HG03196 (cell line): Measurements from ENCODE around the gene IQGAP2.

Experiments used
- ATAC-seq: cut with Tn5 transposase; IDR thresholded peaks from one replicate; pipeline ENCODE4 v1.9.1; 2021; ENCODE audit not compliant: unreplicated experiment

Gene IQGAP2

GRCh38 chr5:76476474-76477038, 73.5 kb downstream of the IQGAP2 start:
- ATAC-seq, result no peak

DNA sequence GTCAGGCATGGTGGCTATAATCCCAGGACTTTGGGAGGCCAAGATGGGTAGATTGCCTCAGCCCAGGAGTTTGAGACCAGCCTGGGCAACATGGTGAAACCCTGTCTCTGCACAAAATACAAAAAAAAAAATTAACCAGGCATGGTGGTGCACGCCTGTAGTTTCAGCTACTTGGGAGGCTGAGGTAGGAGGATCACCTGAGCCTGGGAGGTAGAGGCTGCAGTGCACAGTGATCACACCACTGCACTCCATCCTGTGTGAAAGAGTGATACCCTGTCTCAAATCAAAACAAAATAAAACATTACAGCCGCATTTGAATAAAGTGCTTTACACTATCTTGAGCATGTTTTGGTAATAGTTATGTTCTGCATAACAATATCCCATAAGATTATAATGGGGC, 74.0 kb downstream of the IQGAP2 start:
- no peak for ATAC-seq

DNA sequence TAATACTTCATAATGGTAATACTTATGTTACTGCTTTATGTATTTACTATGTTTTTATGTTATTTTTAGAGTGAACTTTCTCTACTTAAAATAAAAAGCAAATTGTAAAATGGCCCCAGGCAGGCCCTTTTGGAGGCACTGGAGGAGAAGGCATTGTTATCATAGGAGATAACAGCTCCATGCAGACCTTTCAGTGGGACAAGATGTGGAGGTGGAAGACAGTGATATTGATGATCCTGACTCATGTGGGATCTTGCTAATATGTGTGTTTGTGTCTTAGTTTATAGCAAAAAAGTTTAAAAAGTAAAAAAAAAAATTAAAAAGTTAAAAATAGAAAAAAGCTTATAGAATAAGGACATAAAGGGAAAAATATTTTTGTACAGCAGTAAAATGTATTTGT, 74.5 kb downstream of the IQGAP2 start:
- ATAC-seq, result no peak

DNA sequence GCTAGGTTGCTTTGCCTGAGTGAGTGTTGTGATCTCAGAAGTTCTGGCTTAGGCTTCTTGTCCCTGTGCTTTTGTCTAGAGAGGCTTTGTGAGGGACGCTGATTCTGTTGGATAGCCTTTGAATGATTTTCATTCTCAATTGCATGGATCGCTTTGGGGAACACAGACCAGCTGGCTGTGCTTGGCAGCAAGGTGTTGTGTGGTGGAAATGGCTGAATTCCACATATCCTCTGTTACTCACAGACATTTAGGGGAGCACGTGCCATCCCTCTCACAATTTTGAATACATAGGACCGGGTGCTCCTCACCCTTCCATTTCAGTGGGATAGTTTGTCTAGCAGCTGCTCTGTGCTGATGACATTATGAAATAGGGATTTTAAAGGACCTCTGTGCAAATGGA, 76.2 kb downstream of the IQGAP2 start:
- ATAC-seq, result no peak

DNA sequence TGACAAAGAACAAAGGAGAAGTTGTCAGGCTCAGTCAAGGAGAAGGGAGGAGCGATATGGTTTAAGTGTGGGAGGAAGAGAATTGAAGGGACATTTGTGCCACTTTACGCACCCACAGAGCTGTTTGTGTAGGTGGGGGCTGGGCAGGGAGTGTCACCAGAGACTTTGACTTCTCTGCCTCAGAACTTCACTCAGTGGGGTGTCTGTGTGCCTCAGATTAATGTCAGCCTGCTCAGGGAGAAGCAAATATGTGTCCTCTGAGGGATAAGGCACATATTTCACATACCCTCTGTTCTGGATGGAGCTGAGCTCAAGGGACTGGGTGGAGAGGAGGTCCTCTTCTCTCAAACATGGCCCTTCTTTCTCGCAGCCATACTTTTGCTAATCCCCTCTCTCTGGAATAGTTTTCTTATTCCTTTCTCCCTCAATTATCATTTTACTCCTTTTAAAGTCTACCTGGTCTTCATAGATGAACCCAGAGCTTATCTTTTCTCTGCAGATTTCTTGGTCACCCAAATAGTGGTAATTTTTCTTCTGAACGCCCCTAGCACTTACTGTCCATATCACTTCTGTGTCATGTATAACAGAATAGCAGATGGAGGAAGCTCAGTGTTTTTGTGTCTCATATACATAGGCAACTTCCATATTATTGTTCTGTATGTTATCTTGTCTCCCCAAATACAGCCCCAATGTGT, 77.0 kb downstream of the IQGAP2 start:
- ATAC-seq, result no peak

GRCh38 chr5:76482984-76483383, 79.9 kb downstream of the IQGAP2 start:
- ATAC-seq, result no peak

DNA sequence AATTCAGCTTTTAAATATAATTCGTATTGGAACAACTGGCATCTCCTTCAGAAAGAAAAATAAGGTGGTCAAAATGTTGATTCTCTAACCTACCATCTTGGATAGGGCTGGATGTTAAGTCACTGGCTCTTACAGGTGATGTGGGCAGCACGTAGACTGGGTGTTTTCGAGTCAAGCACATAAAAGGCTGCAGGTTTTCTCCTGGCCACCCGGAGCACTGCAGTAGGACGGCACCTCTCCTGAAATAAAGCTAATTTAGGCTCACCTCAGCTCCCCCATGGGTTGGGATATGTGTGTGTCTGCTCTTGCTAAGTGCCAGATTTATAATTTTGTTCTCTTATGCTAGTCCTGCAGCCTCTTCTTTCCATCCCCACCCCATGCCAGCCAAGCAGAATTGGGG, 80.3 kb downstream of the IQGAP2 start:
- no peak for ATAC-seq

- ATAC-seq, result no peak
Observed at GRCh38 chr5:76483881-76484280, 80.8 kb downstream of the IQGAP2 start.

DNA sequence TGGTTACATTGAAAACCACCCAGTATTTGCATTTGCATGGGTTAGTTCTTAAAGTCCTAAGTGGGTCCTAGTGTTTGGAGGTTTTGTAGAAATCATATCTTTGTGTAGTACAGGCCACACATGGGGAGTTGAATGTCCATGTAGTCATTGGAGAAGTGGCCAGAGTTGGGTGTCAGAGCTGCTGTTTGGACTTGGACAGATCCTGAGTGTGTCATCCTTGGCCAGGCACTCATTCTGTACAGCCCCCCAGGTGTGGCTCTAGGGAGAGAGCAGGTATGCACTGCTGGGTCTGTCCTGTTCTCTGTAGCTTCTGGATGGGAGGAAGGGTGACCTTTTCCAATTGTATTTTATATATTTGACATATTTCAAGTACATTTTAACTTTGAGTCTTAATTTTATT, 82.4 kb downstream of the IQGAP2 start:
- ATAC-seq, result no peak

DNA sequence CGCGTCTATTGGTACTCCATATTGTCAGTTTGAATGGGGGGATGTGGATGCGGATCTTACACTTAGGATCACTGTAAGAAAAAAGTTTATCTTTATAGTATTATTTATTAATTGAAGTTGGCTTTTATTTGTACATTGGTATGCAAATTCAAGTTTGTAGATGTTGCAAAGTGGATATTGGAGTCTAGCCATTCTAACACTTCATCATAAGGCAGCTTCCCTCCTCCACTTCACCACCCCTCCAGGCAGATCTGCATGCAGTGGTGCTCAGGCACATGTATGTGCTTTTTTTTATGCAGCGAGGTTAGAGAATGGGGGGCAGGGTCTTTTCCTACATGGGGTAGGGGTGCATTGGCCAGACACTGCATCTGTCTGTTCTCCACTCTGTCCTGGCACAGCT, 84.3 kb downstream of the IQGAP2 start:
- ATAC-seq, result no peak

DNA sequence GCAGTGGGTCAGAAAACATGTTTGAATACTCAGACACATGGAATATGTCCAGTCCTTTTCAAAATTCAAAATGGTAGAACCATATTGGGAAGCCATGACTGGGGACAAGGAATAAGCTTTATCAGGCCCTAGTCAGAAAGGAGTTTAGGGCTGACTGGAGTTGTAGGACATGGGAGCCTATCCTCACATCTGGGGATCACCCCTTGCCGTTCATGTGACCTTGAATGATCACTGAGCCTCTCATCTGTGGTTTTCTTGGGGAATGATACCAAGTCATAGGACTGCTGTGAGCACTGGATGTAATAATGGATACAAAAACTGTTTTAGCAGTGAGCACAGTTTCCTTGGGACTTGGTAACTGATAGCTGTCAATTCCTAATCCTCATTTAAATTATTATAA, 84.7 kb downstream of the IQGAP2 start:
- ATAC-seq, result no peak

GRCh38 chr5:76488969-76489368, 85.9 kb downstream of the IQGAP2 start:
- no peak for ATAC-seq

DNA sequence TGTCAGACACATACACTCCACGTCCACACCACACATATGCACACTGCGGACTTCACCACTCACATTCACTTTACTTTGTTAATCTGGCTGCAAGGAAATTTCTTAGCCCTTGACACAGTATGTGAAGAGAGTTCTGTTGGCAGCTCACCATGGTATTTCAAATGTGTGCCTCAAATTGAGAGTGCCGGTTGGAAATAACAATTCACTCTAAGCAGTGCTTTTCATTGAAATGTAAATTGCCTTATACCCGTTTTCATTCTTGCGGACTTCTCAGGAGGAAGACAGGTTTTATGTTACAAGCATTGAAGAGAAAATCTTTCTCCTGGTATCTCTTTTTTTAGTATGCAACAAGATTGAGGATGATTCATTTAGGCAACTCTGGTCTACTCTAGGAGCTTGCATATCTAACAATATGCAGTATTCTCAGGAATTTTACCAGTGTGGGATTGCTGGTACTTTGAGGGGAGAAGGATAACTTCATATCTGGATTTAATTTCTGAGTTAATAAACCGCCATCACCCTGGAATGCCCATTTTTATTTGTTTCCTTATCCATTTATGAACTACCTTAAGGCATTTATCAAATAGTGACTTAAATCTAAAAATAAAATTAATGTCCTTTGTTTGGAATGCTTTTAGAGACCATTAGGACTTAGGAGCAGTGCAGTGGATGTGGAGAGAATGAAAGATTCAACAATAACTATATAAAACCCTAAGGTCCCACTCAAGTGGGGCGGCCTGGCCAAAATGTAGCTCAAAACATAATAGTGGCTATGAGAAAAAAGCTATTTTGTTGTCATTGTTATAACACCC, 87.0 kb downstream of the IQGAP2 start:
- ATAC-seq, result no peak

DNA sequence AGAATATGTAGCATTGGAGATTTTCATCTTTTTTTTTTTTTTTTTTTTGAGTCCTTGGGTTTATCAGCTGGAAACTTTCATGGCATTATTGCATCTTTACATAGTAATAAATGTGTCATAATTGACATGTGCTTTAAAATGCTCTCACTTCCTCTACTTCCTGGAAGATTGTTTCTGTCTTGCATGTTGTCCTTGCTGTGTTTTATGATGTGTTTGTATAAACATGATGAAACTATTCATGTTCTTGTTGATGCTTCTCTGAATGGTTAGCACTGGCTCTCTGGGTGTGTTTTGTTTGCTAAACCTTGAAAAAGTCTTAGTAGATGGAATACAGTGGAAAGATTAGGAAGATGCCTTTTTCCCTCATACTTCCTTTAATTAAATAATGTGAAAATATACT, 87.9 kb downstream of the IQGAP2 start:
- ATAC-seq, result no peak

GRCh38 chr5:76492819-76493189, 89.7 kb downstream of the IQGAP2 start:
- ATAC-seq, result no peak

DNA sequence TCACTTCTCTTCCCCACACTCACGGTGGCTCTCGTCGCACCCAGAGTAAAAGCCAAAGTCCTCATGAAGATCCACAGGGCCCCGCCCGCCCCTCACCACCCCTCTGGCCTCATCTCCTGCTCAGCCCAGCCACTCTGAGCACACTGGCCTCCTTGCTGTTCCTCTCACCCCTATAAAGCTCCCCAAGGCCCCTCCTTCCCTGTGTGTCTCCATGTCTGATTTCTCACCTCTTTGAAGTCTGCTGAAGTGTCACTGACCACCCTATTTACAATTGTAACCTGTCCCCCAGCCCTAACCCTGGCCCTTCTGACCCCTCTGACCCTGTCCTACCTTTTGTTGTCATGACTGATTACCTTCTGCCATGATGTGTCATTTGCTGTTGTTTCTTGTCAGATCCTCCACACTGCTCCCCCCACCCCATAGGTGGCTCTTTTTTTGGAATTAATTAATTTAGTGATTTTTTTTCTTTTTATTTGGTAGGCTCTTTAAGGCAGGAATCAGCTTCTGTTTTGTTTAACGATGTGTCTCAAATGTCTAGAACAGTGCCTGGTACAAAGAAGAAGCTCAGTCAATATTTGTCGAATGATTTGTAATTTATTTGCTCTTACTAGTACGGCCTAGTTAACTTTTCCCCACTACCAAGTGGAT, 90.2 kb downstream of the IQGAP2 start:
- no peak for ATAC-seq

- no peak for ATAC-seq
Observed at GRCh38 chr5:76494201-76494600, 91.1 kb downstream of the IQGAP2 start.

DNA sequence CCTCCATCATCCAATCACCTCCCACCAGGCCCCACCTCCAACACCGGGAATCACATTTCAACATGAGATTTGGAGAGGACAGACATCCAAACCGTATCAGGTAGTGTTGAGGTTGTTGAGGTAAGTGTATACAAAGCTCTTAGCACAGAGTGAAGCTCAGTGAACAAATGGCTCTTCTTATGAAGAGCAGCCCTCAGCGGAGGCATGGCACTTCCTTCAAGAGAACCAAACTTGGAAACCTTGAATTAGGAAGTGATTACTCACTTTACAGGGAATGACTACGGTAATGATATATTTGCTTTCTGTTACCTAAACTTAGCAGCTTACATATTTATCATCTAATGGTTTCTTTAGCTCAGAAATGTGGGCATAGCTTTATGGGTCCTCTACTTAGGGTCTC, 92.8 kb downstream of the IQGAP2 start:
- no peak for ATAC-seq

GRCh38 chr5:76497065-76497460, 94.0 kb downstream of the IQGAP2 start:
- ATAC-seq, result no peak

- no peak for ATAC-seq
Observed at GRCh38 chr5:76497986-76498717, 95.1 kb downstream of the IQGAP2 start.

DNA sequence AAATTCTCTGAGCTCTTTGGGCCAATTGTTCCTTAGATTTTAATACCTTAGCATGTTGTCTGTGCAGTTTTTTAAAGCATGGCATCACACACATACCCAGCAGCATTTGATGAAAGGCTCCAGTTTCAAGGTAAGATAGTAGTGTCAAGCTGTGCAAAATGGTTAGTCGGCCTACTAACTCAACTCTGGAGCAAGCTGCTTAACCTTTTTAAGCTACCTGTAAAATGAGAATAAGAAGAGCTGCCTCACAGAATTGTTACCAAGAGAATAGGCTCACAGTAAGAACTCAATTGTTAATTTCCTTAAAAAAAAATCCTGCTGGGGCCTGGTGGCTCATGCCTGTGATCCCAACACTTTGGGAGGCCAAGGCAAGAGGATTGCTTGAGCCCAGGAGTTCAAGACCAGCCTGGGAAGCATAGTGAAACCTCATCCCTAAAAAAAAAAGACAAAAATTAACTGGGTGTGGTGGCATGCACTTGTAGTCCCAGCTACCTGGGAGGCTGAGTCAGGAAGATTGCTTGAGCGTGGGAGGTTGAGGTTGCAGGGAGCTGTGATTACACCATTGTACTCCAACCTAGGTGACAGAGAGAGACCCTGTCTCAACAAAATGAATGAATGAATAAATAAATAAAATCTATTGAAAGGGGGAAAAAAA, 96.5 kb downstream of the IQGAP2 start:
- ATAC-seq, result no peak
